Endothelial cell (in vitro differentiated cells): ENCODE results near the gene SLC25A5. TPM values are rescaled to one million over a fixed set of nuclear protein-coding genes. Genes with fewer than 3 reads are reported as not detected.
"Not testable (repeated sequence)": the region's sequence is repeated elsewhere in the genome, so short reads cannot be mapped to it uniquely, and the experiment has no call there.

Source experiments
- DNase-seq: peaks from one replicate; pipeline ENCODE4 v3.0.0; 2021; ENCODE audit warnings: low spot score
- H3K27ac Mint-ChIP-seq: one replicate; pipeline ENCODE4 v1.8.0; 2021; ENCODE audit warnings: mixed read lengths, inconsistent platforms; ENCODE audit not compliant: unreplicated experiment
- H3K27me3 Mint-ChIP-seq: one replicate; pipeline ENCODE4 v1.8.0; 2021; ENCODE audit warnings: mild to moderate bottlenecking, moderate library complexity, mixed read lengths, inconsistent platforms; ENCODE audit not compliant: unreplicated experiment
- H3K36me3 Mint-ChIP-seq: one replicate; pipeline ENCODE4 v1.8.0; 2021; ENCODE audit warnings: mild to moderate bottlenecking, low read depth, mixed read lengths, inconsistent platforms; ENCODE audit not compliant: unreplicated experiment
- H3K4me1 Mint-ChIP-seq: one replicate; pipeline ENCODE4 v1.8.0; 2021; ENCODE audit warnings: mild to moderate bottlenecking, mixed read lengths, inconsistent platforms; ENCODE audit not compliant: unreplicated experiment
- H3K4me3 Mint-ChIP-seq: one replicate; pipeline ENCODE4 v1.8.0; 2021; ENCODE audit warnings: mild to moderate bottlenecking, mixed read lengths, inconsistent platforms; ENCODE audit not compliant: unreplicated experiment
- H3K9me3 Mint-ChIP-seq: one replicate; pipeline ENCODE4 v1.8.0; 2021; ENCODE audit warnings: mixed read lengths, inconsistent platforms; ENCODE audit not compliant: unreplicated experiment
- total RNA-seq: library from RNA; stranded (reverse); fragmentation: NEBNext Ultra II Directional; extraction: Animal tissue kit (Norgen Biotek cat#: 25700); gene quantifications from one replicate; pipeline ENCODE4 v1.2.1, GENCODE V29; 2021; ENCODE audit not compliant: unreplicated experiment
- TF ChIP-seq, protein P1 (sequence below): fragments of 200-600 bp; sonication (generic); IDR thresholded peaks from one replicate; pipeline ENCODE4 v1.5.0; 2021; ENCODE audit warnings: antibody characterized with exemption; ENCODE audit not compliant: unreplicated experiment

The SLC25A5 gene
- total RNA-seq, 1 donor from 2014 or later = 305 TPM

DNA sequence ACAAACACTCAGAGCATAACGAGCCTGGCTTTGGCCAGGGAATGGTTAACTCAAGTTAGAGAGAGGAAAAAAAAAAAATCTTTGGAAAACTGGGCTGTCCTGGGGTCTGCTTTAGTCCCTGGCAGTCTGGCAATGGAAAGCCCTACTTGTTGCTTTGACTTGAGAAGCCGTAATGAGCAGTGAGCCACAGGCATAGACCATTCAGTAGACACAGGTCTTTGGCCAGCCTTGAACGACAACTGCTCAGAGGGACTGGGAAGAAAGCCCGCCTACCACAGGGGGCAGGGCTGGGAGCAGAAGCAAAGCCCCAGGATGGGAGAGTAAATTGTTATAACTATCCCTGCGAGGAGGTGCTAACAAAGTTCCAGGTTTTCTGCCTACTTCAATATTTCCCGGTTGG, 43.2 kb upstream of the SLC25A5 start:
- TF ChIP-seq, protein P1, sequence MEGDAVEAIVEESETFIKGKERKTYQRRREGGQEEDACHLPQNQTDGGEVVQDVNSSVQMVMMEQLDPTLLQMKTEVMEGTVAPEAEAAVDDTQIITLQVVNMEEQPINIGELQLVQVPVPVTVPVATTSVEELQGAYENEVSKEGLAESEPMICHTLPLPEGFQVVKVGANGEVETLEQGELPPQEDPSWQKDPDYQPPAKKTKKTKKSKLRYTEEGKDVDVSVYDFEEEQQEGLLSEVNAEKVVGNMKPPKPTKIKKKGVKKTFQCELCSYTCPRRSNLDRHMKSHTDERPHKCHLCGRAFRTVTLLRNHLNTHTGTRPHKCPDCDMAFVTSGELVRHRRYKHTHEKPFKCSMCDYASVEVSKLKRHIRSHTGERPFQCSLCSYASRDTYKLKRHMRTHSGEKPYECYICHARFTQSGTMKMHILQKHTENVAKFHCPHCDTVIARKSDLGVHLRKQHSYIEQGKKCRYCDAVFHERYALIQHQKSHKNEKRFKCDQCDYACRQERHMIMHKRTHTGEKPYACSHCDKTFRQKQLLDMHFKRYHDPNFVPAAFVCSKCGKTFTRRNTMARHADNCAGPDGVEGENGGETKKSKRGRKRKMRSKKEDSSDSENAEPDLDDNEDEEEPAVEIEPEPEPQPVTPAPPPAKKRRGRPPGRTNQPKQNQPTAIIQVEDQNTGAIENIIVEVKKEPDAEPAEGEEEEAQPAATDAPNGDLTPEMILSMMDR = no peak
- Mint-ChIP-seq H3K27ac (no peak overlapping the region), H3K27me3 (no peaks in the 10 kb centered on the region), H3K9me3 (no peaks in the 10 kb centered on the region), H3K4me1 (peaks cover 3% of the 10 kb centered on the region), H3K4me3 (no peak overlapping the region), H3K36me3 (no peaks in the 10 kb centered on the region)
- DNase-seq = no peak

DNA sequence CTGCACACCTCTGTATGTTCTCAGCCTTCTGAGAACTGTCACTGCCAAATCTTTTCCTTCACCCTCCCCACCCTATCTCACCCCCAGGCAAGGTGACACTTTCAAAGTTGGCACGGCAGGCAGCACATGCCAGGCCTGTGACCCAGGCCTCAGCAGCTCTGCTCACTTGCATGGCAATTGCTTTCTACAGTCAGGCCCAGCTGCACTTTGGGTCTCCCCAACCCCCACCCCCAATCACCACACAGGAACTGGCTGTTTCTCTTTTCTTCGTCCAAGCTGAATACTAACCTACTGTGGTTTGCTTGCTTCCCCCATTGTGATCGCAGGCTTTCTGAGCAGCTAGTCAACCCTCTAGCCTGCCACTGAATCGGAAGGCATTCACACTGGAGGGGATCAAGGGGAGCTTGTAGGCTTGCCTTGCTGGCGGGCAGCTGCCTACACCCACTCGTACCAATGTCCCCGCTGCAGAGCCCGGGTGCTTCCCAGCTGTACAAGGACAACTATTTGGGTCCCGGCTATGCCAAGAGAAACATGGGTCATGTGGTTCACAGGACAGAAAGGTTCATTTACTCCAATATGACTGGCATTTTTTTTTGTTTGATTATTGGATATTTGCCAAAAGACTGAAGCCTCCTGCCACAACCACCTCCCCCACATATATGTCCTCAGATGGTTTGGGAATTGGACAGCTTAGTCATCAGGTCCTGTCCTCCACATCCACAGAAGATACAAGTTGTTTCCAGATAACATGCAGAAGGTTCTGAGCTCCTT, 41.0 kb upstream of the SLC25A5 start:
- Mint-ChIP-seq H3K9me3 (no peaks in the 10 kb centered on the region), H3K27ac (no peak overlapping the region), H3K36me3 (no peaks in the 10 kb centered on the region), H3K4me3 (no peak overlapping the region), H3K4me1 (peaks cover 3% of the 10 kb centered on the region), H3K27me3 (no peaks in the 10 kb centered on the region)
- no peak for DNase-seq
- TF ChIP-seq, protein P1 = no peak

DNA sequence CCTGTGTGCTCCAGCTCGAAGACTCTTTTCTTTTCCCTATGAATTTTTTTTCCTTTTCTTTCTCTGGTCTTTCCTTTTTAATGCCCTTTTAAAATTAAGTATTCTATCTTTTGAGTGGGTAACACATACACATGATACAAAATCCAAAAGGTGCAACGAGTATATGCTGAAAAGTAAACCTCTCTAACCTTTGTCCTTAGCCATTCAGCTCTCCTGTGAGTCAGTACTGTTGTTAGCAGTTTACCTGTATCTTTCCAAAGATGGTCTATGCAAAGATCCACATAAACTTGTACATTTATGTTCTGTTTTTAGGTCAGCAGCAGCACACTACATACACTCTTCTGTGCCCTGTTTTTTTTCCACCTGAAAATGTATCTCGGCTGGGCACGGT, 40.5 kb upstream of the SLC25A5 start:
- no peaks in the 10 kb centered on the region for H3K36me3 Mint-ChIP-seq
- DNase-seq = no peak
- H3K27me3 Mint-ChIP-seq = no peaks in the 10 kb centered on the region
- peaks cover 3% of the 10 kb centered on the region for H3K4me1 Mint-ChIP-seq
- no peak overlapping the region for H3K4me3 Mint-ChIP-seq
- no peak overlapping the region for H3K27ac Mint-ChIP-seq
- TF ChIP-seq, protein P1 = no peak
- no peaks in the 10 kb centered on the region for H3K9me3 Mint-ChIP-seq

DNA sequence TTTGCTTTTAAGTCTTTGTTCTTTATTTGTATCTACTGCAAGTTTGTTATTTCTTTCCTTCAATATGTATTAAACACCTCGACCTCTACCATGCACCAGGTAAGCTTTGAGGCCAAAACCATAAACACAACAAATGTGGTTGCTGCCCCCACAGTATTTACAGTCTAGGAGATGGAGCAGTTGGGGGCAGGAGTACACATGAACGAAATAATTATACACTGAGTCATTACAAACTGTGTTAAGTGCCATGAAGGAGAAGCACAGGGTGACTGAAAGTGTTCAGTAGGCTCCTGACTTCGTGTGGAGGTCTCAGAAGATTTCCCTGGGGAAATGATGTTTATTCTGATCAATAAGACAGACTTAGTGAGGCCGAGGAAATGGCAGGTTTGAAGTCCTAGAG, 38.8 kb upstream of the SLC25A5 start:
- Mint-ChIP-seq H3K27me3 (no peaks in the 10 kb centered on the region), H3K4me1 (peaks cover 3% of the 10 kb centered on the region), H3K4me3 (no peak overlapping the region), H3K27ac (no peak overlapping the region), H3K36me3 (peaks cover 8% of the 10 kb centered on the region), H3K9me3 (no peaks in the 10 kb centered on the region)
- TF ChIP-seq, protein P1 = no peak
- no peak for DNase-seq

DNA sequence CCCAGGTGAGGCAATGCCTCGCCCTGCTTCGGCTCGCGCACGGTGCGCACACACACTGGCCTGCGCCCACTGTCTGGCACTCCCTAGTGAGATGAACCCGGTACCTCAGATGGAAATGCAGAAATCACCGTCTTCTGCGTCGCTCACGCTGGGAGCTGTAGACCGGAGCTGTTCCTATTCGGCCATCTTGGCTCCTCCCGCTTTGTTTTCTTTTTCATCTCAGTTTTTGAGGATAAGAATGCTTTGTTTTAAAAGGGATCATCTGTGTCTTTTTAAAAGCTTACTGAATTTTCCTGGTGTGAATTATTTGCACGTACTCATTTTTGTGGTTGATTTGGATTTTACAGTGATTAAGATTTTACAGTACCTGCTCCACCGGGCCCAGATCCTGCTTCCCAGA, 26.9 kb upstream of the SLC25A5 start:
- H3K4me1 Mint-ChIP-seq, H3K27ac Mint-ChIP-seq, H3K27me3 Mint-ChIP-seq, H3K36me3 Mint-ChIP-seq, H3K9me3 Mint-ChIP-seq, H3K4me3 Mint-ChIP-seq, DNase-seq: not testable (repeated sequence)
